HG02759 (cell line): ENCODE data around the gene XPO1.
"Not testable (repeated sequence)": the region's sequence is repeated elsewhere in the genome, so short reads cannot be mapped to it uniquely, and the experiment has no call there.

Source experiments
- ATAC-seq: cut with Tn5 transposase; IDR thresholded peaks from one replicate; pipeline ENCODE4 v1.9.1; 2021; ENCODE audit warnings: mild to moderate bottlenecking, moderate library complexity; ENCODE audit not compliant: unreplicated experiment

XPO1 gene, protein sequence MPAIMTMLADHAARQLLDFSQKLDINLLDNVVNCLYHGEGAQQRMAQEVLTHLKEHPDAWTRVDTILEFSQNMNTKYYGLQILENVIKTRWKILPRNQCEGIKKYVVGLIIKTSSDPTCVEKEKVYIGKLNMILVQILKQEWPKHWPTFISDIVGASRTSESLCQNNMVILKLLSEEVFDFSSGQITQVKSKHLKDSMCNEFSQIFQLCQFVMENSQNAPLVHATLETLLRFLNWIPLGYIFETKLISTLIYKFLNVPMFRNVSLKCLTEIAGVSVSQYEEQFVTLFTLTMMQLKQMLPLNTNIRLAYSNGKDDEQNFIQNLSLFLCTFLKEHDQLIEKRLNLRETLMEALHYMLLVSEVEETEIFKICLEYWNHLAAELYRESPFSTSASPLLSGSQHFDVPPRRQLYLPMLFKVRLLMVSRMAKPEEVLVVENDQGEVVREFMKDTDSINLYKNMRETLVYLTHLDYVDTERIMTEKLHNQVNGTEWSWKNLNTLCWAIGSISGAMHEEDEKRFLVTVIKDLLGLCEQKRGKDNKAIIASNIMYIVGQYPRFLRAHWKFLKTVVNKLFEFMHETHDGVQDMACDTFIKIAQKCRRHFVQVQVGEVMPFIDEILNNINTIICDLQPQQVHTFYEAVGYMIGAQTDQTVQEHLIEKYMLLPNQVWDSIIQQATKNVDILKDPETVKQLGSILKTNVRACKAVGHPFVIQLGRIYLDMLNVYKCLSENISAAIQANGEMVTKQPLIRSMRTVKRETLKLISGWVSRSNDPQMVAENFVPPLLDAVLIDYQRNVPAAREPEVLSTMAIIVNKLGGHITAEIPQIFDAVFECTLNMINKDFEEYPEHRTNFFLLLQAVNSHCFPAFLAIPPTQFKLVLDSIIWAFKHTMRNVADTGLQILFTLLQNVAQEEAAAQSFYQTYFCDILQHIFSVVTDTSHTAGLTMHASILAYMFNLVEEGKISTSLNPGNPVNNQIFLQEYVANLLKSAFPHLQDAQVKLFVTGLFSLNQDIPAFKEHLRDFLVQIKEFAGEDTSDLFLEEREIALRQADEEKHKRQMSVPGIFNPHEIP (N-terminal part only)

DNA sequence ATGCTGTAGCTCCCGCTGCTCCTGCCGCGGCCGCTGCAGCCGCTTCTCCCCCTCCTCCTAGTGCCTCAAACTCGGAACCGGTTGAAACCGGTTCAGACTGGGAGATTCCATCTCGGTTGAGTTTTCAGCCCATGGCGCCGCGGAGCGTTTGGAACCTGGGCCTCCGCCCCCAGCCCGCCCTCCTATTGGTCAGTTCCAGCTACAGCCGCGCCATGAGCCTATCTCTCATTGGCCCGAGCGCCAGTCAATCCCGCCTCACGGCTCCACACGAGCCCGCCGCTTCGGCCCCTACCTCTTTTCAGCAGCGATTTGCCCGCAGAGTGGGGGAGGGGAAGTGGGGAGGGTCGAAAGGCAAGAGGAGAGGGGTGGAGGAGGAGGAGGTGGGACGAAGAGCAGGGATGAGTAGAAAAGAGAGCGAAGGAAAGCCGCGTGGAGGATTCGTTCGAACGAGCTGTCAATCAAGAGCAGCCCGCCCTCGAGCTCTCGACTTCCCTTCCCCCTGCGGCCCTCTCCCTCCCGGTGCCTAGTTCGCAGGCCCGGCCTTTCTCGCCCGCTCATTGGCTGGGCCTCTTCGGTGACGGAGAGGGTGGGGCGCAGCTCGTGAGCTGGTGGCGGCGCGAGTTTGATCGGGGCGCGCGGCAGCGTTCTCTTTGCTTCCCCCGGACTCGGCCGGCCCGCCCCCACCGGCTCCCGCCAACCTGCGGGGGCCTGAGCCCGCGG, at the start of gene XPO1:
TSS of gene XPO1 (minus strand) at position 157 of the 720 bp plus-strand sequence. CDS start 4,459 bp downstream, outside the sequence.
- ATAC-seq: peak; percentile 84

DNA sequence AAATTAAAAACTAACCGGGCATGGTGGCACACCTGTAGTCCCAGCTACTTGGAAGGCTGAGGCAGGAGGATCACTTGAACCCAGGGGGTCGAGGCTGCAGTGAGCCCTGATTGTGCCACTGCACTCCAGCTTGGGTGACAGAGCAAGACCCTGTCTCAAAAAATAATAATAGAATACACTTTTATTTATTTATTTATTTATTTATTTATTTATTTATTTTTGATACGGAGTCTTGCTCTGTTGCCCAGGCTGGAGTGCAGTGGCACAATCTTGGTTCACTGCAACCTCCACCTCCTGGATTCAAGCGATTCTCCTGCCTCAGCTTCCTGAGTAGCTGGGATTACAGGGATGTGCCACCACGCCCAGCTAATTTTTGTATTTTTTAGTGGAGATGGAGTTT, 48.8 kb upstream of the XPO1 start:
- not testable (repeated sequence) for ATAC-seq

DNA sequence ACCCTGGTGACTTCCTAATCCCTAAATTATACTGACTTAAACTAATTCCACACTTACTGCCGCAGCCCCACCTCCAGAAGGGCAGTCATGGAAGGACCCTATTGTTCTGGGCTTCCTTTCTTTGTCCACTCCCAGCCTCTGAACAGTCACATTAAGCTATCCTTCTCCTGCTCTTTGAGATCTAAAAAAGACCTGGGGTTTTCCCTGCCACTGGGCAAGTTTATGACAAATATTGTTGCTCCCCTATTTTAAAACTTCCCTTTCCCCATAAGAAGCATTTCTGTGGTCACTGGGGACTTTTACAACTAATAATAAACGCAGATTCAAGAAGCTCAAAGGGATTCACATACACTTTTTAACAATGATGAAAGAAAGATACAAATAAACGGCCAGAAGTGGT, 47.2 kb upstream of the XPO1 start:
- no peak for ATAC-seq

DNA sequence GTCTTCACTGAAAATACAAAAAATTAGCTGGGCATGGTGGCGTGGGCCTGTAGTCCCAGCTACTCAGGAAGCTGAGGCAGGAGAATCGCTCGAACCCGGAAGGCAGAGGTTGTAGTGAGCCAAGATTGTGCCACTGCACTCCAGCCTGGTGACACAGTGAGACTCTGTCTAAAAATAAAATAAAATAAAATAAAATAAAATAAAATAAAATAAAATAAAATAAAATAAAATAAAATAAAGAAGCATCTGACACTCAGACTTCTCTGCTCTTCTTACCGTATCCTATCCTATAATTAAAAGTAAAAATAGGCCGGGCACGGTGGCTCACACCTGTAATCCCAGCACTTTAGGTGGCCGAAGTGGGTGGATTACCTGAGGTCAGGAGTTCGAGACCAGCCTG, 46.2 kb upstream of the XPO1 start:
- not testable (repeated sequence) for ATAC-seq

DNA sequence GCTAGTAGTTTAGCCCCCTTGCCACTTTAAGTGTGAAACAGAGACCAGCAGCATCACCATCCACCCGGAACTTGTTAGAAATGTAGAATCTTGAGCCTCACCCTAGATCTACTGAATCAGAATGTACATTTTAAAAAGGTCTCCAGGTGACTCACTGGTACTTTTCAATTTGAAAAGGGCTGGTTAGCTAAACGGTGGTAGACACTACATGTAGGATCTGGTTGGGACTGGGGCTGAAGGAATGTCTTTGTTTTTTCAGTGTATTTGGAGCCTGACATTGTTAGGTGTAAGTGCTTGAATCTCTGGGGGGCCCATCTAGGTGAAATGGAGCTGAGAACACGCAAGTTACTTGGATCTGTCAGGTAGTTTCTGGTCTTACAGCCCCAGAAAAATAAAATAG, 44.0 kb upstream of the XPO1 start:
- ATAC-seq: no peak

DNA sequence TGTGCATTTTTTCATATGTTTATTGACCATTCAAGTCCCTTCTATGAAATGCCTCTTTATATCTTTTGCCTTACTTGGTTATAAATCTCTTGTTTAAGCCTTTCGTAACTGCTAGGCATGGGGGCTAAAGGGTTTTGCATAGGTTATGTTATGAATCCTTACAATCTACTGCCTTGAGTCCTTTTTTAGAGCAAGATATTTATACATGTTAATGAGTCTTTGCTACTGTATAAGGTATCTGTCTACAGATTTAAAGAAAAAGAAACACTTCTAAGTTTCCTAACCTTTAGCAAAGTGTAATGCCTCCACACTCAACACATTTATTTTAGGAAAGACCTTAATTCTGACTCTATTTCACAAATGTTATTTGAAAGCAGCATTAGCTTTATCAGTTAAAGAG, 43.6 kb upstream of the XPO1 start:
- ATAC-seq: no peak

DNA sequence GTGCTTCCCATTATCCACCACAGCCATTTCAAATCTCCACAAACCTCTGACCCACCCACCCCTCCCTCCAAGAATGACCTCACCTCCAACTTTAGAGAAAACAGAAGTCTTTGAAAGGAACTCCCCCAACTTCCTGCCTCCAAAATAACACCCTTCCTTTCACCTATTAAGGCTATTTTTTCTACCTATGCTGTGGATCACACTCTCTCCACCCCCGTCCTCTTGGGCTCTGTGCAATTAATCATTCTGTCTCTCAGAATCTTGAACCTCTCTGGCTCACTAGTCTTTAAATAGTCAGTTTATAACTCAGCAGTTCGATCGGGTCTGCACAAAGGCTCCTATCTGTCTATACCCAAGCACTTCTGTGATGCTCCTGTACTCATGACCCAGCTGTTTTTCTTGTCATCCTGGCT, 37.3 kb upstream of the XPO1 start:
- ATAC-seq: peak; percentile 38

DNA sequence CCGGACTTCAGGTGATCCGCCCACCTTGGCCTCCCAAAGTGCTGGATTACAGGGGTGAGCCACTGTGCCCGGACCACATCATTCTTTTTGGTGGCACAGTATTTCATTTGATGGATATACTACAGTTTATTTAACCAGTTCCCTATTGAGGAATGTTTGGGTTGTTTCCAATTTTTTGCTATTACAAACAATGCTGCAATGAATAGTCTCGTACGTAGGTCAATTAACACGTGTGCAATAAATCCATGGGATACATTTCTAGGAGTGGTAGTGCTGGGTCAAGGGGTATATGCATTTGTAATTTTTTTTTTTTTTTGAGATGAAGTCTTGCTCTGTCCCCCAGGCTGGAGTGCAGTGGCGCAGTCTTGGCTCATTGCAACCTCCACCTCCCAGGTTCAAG, 28.4 kb upstream of the XPO1 start:
- no peak for ATAC-seq

DNA sequence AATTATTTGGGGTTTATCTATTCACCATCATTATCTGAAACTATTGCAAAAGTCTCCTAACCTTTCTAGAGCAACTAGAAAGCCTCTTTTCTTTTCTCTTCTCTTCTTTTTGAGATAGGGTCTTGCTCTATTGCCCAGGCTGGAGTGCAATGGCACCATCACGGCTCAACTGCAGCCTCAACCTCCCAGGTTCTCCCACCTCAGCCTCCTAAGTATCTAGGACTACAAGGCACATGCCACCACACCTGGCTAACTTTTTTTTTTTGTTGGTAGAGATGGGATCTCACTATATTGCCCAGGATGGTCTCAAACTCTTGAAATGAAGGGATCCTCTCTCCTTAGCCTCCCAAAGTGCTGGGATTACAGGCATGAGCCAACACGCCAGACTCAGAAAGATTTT, 24.5 kb upstream of the XPO1 start:
- ATAC-seq: no peak

DNA sequence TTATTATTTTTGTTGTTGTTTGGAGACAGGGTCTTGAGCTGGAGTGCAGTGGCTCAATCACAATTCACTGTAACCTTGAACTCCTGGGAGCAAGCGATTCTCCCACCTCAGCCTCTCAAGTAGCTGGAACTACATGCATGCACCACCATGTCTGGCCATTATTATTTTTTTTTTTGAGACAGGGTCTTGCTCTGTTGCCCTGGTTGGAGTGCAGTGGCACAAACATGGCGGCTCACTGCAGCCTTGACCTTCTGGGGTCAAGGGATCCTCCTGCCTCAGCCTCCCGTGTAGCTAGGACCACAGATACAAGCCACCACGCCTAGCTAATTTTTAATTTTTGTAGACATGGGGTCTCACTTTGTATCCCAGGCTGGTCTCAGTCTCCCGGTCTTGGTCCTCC, 20.0 kb upstream of the XPO1 start:
- no peak for ATAC-seq

DNA sequence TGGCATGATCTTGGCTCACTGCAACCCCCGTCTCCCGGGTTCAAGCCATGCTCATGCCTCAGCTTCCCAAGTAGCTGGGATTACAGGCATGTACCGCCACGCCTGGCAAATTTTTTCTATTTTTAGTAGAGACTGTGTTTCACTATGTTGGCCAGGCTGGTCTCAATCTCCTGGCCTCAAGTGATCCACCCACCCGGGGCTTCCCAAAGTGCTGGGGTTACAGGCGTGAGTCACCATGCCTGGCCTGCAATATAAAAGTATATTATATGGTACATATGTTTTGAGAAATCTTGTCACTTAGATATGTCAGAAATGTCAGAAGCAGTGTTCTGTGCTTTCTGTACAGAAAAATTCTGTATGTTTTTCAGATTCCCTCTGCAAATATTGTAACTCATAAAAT, 19.2 kb upstream of the XPO1 start:
- no peak for ATAC-seq

DNA sequence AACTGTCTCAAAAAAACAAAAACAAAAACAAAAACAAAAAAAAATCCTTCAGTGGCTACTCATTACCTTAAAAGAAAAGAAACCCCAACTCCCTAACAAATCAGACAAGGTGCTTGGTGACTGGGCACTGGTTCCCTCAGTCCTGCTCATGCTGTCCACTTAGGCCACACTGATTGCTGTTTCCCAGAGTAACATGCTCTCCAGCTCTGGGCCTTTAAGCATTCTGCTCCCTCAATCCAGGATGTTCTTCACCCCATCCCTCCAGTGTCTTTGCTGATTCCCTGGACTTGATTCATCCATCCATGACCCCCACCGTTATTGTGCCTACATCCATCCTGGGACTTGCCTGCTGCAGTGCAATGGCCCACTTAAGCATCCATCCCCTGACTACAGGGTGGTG, 16.4 kb upstream of the XPO1 start:
- ATAC-seq: no peak

DNA sequence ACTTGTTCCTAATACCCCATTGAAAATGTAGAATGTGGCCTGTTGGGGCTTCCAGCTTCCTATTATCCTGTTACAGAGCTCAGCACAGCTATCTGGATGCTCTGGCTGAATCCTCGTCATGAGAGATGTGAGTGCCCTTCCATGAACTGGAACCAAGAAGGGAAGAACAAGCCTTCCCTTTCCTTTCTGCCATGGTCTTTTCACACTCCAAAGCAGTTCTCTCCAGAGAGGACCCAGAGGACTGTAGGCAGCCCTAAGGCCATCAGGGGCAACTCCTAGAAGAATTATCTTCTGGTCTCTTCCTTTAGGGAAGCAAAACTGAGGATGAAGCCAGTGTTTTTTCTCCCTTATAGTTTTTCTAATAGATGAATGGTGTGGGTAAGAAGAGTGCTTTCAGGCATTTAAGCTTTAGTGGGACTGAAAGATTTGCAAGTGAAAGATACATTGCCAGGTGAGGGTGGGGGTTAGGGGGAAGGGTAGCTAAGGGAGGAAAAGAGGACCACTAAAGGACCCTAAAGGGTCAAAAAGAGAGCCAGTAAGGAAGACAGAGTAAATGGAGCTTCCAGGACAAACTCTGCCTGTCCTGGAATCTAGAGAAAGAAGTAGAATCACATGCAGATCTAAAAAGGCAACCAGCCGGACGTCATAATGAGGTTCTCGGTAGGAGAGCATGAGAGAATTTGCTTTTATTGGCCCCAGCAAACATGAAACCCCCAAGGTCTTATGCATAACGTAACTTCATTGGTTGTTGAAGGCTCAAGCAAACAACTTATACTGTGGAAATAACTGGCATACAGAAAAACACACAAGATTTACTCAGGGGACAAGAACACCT, 12.4 kb upstream of the XPO1 start:
- no peak for ATAC-seq

DNA sequence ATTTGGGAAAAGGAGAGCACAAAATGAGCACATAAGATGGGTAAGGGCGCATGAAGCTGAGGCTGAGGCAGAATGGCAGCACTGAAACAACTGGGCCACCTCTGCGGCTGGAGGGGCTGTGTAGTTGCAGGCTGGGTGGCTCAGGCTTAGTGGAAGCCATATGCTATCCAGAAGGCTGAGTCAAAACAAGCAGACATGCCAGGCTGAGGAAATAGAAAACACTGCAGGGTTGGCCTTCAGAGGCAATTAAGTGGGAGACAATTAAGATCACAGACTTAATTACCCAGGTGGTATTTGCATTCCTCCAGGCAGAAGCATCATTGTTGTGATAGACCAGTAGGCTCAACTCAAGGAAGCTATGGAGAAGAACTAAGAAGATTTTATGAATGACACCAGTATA, 11.4 kb upstream of the XPO1 start:
- ATAC-seq: no peak

DNA sequence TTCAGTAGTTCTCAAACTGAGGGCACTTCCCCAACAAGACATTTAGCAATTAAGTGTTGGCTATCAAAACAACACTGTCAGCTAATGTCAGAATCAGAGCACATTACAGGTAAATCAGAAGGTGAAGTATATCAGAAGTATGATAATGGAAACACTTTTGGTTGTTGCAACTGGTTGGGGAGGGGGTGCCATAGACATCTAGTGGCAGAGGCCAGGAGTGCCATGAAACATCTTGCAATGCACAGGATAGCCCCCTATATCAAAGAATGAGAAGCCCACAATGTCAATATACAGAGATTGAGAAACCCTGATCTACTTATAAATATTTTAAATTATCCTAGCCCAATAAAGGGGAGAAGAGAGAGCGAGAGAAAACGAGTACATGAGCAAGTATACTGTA, 4.9 kb upstream of the XPO1 start:
- no peak for ATAC-seq

DNA sequence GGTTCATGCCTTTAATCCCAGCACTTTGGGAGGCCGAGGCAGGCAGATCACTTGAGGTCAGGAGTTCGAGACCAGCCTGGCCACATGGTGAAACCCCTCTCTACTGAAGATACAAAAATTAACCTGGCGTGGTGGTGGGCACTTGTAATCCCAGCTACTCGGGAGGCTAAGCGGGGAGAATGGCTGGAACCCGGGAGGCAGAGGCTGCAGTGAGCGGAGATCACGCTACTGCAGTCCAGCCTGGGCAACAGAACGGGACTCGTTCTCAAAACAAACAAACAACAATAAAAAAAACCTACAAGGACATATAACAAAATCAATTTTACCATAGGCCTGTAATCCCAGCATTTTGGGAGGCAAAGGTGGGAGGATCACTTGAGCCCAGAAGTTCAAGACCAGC, 2.0 kb upstream of the XPO1 start:
- not testable (repeated sequence) for ATAC-seq

DNA sequence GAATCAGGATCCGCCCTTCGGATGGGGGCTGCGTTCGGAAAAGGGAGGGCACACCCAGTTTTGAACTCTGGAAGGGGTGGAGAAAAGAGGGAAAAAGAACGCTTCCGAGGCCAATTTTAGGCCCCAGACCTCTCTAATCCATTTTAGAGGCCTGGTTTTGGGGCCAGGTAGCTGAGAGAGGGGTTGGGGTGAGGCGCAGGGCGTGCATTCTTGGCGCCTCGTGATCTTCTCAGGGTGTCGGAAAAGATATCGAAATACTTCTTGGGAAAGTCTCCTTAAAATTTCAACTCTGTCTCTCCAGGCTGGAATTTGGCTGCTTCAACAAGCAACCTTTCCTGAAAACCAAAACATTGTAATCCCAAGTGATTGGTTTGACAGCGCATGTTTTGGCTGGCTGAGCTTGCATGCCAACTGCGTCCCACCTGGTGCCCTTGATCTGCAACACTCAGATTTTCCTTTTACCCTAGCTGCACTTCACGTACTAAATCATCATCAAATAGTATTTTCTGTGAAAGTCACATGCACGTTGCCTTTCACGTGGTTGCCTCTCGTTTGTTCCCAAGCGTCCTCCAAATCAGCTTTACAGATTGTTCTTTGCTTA, 864 bp upstream of the XPO1 start:
- ATAC-seq: peak; percentile 0

DNA sequence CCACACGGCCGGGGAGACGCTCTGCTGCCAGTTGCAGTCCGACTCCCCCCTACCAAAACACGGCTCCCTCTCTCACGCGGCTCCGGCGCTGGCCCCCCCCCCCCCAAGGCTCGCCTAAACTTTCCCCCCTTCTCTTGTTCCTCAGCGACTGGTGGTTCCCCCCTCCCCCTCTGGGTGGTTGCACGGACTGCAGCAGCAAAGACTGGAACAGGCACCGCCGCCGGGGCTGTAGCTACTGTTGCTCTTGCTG, 281 bp downstream of the XPO1 start:
- ATAC-seq: no peak

DNA sequence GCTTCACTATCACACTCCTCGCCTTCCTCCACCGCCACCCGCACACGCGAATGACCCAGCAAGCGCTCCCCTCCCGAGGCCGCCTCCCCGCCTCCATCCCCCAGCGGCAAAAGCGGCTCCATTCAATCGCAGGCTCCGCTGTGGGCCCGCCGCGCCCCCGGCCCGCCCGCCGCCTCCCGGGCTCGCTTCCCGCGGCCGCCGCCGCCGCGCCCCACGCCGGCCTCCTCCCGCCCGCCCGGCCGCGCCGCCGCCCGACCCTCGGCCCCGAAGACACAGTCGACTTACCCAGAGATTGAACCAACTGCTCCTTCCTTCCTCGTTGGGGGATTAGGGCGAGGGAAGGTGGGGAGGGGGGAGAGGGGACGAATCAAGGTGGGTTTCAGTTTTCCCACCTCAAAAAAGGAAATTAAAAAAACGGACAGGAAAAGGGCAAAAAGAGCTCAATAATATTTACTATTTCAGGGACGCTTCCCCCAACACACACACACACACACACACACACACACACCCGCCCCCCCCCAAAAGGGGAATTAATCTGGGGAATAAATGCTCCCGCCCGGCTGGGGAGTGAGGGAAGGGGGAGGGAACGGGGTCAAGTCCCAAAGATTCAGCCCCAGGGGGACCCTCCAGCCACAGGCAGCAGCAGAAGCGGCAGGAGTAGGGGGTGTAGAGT, 743 bp downstream of the XPO1 start:
- ATAC-seq: no peak
